ENCODE measurements around the gene FXYD7. TPM values are rescaled to one million over a fixed set of nuclear protein-coding genes. Genes with fewer than 3 reads are reported as not detected.
"Not testable (repeated sequence)": the region's sequence is repeated elsewhere in the genome, so short reads cannot be mapped to it uniquely, and the experiment has no call there.

FXYD7 gene, protein sequence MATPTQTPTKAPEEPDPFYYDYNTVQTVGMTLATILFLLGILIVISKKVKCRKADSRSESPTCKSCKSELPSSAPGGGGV
- not detected for total RNA-seq

DNA sequence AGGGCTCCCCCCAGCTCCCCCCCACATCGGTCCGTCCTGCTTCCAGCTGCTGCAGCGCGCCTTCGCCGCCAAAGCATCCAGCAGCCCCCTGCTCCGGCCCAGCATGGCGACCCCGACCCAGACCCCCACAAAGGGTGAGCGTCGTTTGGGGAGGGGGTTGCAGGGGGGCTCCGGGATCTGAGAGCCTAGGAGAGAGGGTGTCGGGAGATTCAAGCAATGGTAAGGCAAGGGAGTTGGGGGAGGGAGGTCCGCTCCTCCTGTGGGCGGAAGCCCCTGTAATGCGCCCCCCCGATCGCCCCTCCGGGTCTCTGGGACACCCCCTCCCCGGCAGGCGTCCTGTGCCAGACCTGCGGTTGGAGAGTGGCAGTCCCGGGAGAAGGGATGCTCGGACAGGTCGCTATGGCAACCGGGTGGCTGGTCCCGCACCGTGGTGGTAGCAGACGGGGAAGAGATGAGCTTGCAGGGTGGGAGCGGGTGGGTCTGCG lies at the start of gene FXYD7:
FXYD7 (plus strand) TSS at position 25 of the 485 bp plus-strand sequence; CDS start at position 104, 79 bp downstream.
- no peak for DNase-seq (ENCODE audit: low spot score)

GRCh38 chr19:35093430-35093829 lies 49.6 kb upstream of the FXYD7 start:
- no peak for DNase-seq (ENCODE audit: low spot score)

DNA sequence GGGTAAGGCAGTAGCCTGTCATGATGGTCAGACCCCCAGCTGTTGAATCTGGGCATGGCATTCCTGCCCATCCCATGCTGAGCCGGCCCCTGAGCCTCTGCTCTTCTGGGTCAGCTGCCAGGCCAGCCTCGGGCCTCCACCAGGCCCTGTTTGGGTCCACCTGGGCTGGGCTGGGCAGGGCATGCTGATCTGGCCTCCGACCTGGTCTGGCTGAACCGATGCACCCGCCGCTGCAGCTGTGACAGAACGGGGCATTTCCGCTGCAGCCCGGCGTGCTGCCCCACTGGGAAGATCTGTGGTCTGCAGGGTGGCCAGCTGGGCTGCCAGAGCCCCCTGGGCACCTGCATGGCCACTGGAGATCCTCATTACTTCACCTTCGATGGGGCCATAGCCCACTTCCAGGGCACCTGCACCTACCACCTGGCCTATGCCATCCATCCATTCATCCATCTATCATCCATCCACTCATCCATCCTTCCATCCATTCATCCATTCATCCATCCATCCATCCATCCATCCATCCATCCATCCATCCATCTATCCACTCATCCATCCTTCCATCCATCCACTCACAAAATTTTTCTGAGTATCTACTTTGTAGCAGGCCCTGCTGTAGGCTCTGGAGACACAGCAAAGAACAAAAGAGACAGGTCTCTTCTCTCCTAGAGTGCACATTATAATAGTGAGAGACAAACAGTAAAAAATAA lies 49.0 kb upstream of the FXYD7 start:
- DNase-seq (ENCODE audit: low spot score), result no peak

- no peak for DNase-seq (ENCODE audit: low spot score)
Observed at GRCh38 chr19:35094656-35095055, 48.4 kb upstream of the FXYD7 start.

DNA sequence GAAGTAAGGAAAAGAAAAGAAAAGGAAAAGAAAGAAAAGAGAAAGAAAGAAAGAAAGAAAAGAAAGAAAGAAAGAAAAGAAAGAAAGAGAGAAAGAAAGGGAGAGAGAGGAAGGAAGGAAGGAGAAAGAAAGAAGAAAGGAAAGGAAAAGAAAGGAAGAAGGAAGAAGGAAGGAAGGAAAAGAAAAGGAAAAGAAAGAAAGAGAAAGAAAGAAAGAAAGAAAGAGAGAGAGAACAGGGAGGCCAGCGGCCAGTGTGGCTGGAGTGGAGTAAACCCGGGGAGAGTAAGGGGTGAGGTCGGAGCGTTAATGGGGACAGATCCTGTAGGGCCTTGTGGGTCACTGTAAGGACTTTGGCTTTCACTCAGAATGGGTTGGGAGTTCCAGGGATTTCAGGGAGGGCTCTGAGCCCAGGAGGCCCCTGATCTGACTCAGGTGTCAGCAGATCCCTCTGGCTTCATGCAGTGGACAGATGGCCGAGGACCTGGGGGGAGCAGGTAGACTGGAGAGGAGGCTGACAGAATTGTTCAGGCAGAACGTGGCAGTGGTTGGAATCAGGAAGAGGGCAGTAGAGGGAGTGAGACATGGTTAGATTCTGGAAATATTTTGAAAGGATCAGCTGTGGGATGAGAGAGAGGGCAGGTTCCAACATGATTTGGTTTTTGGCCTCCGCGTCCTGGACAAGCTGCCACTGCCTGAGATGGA lies 47.2 kb upstream of the FXYD7 start:
- no peak for DNase-seq (ENCODE audit: low spot score)

DNA sequence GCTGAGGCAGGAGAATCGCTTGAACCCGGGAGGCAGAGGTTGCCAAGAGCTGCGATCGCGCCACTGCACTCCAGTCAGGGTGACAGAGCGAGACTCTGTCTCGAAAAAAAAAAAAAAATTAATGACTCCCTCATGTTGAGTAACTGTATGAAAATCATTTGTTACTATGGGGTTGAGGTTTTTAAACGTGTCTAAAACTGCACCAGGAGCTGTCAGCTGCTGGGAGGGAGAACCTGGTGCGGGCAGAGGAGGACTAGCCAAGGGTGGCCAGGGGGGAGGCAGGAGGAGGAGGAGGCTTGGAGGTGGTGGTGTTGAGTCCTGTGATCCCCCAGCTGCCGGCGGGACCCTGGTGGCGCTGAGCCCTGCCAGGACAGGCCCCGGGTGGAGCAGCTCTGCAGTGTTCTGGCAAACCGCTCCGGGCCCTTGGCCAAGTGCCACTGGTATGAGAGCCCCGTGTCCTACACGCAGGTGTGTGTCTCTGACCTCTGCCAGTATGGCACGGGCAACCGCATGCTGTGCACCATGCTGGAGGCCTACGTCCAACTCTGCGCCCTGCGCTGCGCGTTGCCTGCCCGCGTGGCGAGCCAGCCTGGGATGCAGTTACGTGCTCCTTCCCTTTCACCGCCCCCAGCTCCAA lies 44.5 kb upstream of the FXYD7 start:
- no peak for DNase-seq (ENCODE audit: low spot score)

DNA sequence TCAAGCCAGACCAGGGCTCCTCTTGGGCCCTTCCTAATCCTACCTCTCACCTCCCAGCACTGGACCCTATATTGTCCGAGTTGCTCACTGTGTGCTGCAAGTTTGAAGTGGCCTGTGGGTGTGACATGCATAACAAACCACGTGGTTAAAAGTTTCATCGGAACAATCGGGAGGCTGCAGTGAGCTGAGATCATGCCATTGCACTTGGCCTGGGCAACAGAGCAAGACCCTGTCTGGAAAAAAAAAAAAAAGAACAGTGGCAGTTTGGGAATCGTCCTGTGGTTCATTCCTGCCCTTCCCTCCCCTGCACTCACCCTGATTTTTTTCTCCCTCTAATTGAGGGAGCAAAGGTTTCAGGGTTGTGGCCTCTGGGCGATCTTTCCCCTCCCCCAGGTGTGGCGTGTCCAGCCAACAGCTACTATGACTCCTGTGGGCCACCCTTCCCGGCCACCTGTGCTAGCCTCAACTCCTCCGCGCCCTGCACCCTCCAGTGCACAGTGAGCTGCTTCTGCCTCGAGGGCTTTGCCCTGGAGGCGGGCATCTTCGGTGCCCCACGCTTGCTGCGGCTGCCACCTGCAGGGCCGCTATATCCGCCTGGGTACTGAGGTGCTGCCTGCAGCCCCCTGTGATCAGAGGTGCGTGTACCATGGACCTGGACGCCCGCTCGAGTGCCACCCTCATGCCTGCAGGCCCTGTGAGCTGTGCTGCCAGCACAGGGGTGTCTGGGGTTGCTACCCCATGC lies 43.7 kb upstream of the FXYD7 start:
- no peak for DNase-seq (ENCODE audit: low spot score)

DNA sequence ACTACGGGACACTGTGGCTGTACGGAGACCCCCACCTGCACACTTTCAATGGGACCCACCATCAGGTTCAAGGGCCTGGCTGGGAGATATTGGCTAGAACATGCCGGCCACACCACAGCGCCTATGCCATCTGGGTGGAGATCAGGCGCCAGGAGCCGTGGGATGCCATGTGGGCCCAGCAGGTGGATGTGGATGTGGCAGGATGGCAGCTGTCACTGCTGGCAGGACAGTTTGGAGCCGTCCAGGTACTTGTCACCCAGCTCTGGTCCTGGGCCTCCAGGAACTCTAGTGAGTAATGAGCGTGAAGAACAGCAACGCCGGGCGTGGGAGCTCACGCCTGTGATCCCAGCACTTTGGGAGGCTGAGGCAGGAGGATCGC lies 43.2 kb upstream of the FXYD7 start:
- DNase-seq (ENCODE audit: low spot score), result no peak

GRCh38 chr19:35100588-35101533 lies 42.2 kb upstream of the FXYD7 start:
- DNase-seq (ENCODE audit: low spot score), result no peak

GRCh38 chr19:35101949-35102348 lies 41.1 kb upstream of the FXYD7 start:
- not testable (repeated sequence) for DNase-seq (ENCODE audit: low spot score)

DNA sequence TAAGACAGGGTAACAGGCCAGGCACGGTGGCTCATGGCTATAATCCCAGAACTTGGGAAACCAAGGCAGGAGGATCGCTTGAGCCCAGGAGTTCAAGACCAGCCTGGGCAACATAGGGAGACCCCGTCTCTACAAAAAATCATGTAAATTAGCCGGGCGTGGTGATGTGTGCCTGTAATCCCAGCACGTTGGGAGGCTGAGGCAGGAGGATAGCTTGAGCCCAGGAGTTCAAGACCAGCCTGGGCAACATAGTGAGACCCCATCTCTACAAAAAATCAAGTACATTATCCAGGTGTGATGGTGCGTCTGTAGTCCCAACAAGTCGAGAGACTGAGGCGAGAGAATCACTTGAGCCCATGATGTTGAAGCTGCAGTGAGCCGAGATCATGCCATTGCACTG lies 39.4 kb upstream of the FXYD7 start:
- not testable (repeated sequence) for DNase-seq (ENCODE audit: low spot score)

DNA sequence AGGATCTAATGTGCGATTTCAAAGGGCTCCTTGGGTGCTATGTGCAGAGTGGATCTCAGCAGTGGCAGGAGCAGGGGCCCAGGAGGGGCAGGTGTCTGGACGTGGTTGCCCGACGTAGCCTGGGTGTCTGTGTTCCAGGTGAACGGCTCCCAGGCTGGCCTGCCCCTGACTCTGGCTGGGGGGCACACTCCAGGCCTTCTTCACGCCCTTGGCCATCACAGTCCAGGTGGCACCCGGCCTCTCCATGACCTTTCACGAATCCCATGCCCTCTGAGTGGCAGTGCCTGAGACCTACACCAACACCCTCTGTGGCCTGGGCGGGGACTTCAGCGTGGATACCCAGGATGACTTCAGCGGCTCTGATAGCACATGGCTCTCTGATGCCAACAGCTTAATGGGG lies 38.7 kb upstream of the FXYD7 start:
- DNase-seq (ENCODE audit: low spot score), result no peak

DNA sequence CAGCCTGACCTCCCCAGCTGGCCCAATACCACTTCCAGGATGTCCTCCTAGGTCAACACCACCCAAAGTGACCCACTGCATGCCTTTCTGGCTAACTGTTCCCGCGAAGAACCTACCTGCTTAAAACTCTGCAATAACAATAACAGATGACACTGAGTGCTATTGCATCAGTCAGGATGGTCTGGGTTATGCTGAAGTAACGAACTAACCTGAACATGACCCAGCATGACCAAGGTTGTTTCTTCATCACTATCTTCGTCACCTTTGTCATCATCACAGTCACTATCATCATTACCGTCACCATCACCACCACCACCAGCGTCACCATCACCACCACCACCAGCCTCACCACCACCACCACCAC lies 38.0 kb upstream of the FXYD7 start:
- DNase-seq (ENCODE audit: low spot score), result no peak

DNA sequence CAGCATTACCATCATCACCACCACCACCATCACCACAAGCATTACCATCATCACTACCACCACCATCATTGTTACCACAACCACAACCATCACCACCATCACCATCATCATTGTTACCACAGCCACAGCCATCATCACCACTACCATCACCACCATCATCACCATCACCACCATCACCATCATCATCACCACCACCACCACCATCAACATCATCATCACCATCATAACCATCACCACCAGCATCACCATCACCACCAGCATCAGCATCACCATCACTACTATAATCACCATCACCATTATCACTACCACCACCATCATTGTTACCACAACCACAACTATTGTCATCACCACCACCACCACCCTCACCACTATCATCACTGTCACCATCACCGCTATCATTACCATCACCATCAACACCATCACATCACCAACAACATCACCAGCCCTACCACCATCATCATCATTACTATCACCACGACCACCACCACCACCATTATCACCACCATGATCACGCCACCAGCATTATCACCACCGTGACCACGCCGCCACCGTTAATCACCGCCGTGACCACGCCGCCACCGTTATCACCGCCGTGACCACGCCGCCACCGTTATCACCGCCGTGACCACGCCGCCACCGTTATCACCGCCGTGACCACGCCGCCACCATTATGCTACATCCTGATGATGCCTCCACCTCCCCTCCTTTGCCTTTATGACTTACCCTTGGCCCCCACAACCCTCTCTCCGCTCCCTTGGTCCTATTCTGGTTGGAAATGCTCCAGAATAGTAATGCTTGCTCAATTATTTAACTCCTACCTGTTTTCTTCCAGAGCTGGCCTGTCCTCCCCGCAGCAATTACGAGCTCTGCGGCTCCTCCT lies 37.4 kb upstream of the FXYD7 start:
- DNase-seq (ENCODE audit: low spot score), result no peak

GRCh38 chr19:35106291-35106583 lies 36.8 kb upstream of the FXYD7 start:
- no peak for DNase-seq (ENCODE audit: low spot score)

- DNase-seq (ENCODE audit: low spot score), result no peak
Observed at GRCh38 chr19:35106898-35107541, 36.0 kb upstream of the FXYD7 start.

DNA sequence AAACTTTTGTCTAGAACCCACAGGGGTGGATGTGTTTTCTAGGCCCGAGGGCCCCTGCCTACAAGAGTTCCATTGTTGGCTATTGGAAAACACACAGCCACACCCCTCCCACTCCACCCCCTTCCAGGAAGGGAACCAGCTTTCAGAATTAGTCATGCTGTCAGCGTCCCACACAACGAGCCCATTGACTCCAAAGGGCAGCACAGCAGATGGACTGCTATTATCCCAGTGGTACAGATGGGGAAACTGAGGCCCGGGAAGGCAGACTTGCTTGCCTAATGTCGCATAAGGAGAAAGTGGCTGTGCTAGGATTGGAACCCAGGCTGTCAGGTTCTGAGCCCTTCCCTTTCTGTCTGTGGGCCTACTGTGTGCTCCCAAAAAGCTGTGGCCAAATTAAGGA lies 35.5 kb upstream of the FXYD7 start:
- peak; percentile 51 for DNase-seq (ENCODE audit: low spot score)

GRCh38 chr19:35108730-35109129 lies 34.3 kb upstream of the FXYD7 start:
- no peak for DNase-seq (ENCODE audit: low spot score)

DNA sequence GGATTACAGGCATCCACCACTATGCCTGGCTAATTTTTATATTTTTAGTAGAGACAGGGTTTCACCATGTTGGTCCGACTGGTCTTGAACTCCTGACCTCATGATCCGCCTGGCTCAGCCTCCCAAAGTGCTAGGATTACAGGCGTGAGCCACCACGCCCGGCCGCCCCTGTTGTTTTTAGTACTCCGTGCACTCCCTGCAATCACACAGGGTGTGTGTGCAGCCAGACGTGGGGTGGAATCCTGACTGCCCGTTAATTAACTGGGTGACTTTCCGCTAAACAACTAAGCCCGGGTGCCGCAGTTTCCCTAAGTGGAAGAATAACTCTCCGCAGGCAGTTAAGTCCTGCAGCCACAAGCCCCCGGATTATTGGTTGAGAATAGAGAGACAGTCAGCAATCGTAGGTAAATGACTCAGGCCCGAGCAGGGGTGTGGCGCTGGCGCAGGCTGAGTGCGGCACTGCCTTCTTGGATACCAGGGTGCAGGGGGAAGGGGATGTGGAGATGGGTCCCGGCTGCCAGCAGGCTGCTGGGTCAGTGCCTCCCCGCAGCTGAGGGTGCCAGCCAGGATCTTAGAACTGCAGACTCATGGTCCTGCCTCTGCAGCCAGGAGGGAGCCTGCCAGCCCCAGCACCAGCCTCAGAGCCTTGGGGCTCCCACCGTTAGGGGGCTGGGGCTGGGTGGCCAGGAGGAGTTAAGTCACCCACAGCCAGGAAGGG lies 33.5 kb upstream of the FXYD7 start:
- DNase-seq (ENCODE audit: low spot score), result no peak

All from mucosa of gallbladder (tissue), 1 donor.